ENCODE data around the gene ACOT13. TPM values are rescaled to one million over a fixed set of nuclear protein-coding genes. Genes with fewer than 3 reads are reported as not detected.

ACOT13 gene
- total RNA-seq, 4 donors from 2014 or later: 5.6 to 16.8 (median 11.2) TPM

- H3K4me3 ChIP-seq: no peak overlapping the region
- intact Hi-C loops (cut with DNase I; ENCODE audit: low total_unique reads): no loop called here
- no peak overlapping the region for H3K27ac ChIP-seq
- H3K9me3 ChIP-seq: no peaks in the 10 kb centered on the region
- peaks cover 0 to 3% (median 0%) of the 10 kb centered on the region in 4 donors for H3K4me1 ChIP-seq
- no peak for TF ChIP-seq POLR2AphosphoS5 (IDR thresholded peaks at IDR 0.05)
- TF ChIP-seq CTCF (IDR thresholded peaks at IDR 0.05): no peak
- no peak for TF ChIP-seq EP300 (IDR thresholded peaks at IDR 0.05; ENCODE audit: low read depth)
- no peak for TF ChIP-seq POLR2A (IDR thresholded peaks at IDR 0.05)
- no peak for DNase-seq
- no peaks in the 10 kb centered on the region for H3K27me3 ChIP-seq
- 93 to 94% methylated on average over 2 of the region's 2 CpGs for WGBS, 2 donors (ENCODE audit: low coverage in 1 of 2)
- in situ Hi-C loops (cut with MboI; ENCODE audit: low pct_ligation_motif_present in 1 of 4, low pct_unique_long_range_greater_than_20kb in 1 of 4, low sequenced_read_pairs in 3 of 4): loop anchor here in 3 of 4 donors (5.0 to 25.0 kb wide), 3 partner anchors 114 to 259 kb away; no protein-coding TSS in a partner anchor
- H3K36me3 ChIP-seq: peaks cover 0 to 5% (median under 1%) of the 10 kb centered on the region in 4 donors
Measured at GRCh38 chr6:24696097-24696496, 29.2 kb downstream of the ACOT13 start.

GRCh38 chr6:24699521-24700359 is 32.9 kb downstream of the ACOT13 start:
- Histone ChIP-seq H3K36me3 (peaks cover 0 to 34% (median 8%) of the 10 kb centered on the region in 4 donors), H3K4me3 (no peak overlapping the region), H3K4me1 (peaks cover 0 to 3% (median 0%) of the 10 kb centered on the region in 4 donors), H3K27ac (no peak overlapping the region), H3K9me3 (no peaks in the 10 kb centered on the region), H3K27me3 (no peaks in the 10 kb centered on the region)
- 45 to 58% methylated on average over 3 of the region's 3 CpGs for WGBS, 2 donors (ENCODE audit: low coverage in 1 of 2)
- intact Hi-C loops (cut with DNase I; ENCODE audit: low total_unique reads) (no loop called here), in situ Hi-C loops (cut with MboI; ENCODE audit: low pct_ligation_motif_present in 1 of 4, low pct_unique_long_range_greater_than_20kb in 1 of 4, low sequenced_read_pairs in 3 of 4) (loop anchor here (5.0 to 25.0 kb wide), 4 partner anchors 75 to 262 kb away; partner anchors contain the start of gene GMNN (in 1 of the 4))
- TF ChIP-seq EP300 (IDR thresholded peaks at IDR 0.05; ENCODE audit: low read depth): no peak
- TF ChIP-seq CTCF (IDR thresholded peaks at IDR 0.05): no peak
- no peak for TF ChIP-seq POLR2A (IDR thresholded peaks at IDR 0.05)
- no peak for DNase-seq

GRCh38 chr6:24702720-24703282 is 35.9 kb downstream of the ACOT13 start:
- Histone ChIP-seq H3K27ac (no peak overlapping the region), H3K27me3 (no peaks in the 10 kb centered on the region), H3K36me3 (peaks cover 0 to 65% (median 23%) of the 10 kb centered on the region in 4 donors), H3K9me3 (no peaks in the 10 kb centered on the region), H3K4me1 (peaks cover 0 to 4% (median 0%) of the 10 kb centered on the region in 4 donors), H3K4me3 (no peak overlapping the region)
- no peak for DNase-seq
- WGBS, 2 donors (ENCODE audit: low coverage in 1 of 2): 60 to 71% methylated on average over 1 to 4 of the region's 4 CpGs
- TF ChIP-seq CTCF (IDR thresholded peaks at IDR 0.05) (no peak), EP300 (IDR thresholded peaks at IDR 0.05; ENCODE audit: low read depth) (no peak), POLR2AphosphoS5 (IDR thresholded peaks at IDR 0.05) (no peak), POLR2A (IDR thresholded peaks at IDR 0.05) (no peak)
- in situ Hi-C loops (cut with MboI; ENCODE audit: low pct_ligation_motif_present in 1 of 4, low pct_unique_long_range_greater_than_20kb in 1 of 4, low sequenced_read_pairs in 3 of 4): loop anchor here in 1 of 4 donors (10.0 kb wide), 1 partner anchor 72 kb away; the partner anchor contains the start of gene GMNN
- intact Hi-C loops (cut with DNase I; ENCODE audit: low total_unique reads): no loop called here

- H3K27ac ChIP-seq: no peak overlapping the region
- in situ Hi-C loops (cut with MboI; ENCODE audit: low pct_ligation_motif_present in 1 of 4, low pct_unique_long_range_greater_than_20kb in 1 of 4, low sequenced_read_pairs in 3 of 4) (loop anchor here in 1 of 4 donors (10.0 kb wide), 1 partner anchor 70 kb away; the partner anchor contains the start of gene GMNN), intact Hi-C loops (cut with DNase I; ENCODE audit: low total_unique reads) (no loop called here)
- no peak for DNase-seq
- TF ChIP-seq POLR2AphosphoS5 (IDR thresholded peaks at IDR 0.05) (no peak), CTCF (IDR thresholded peaks at IDR 0.05) (no peak), POLR2A (IDR thresholded peaks at IDR 0.05) (no peak), EP300 (IDR thresholded peaks at IDR 0.05; ENCODE audit: low read depth) (no peak)
- H3K27me3 ChIP-seq: no peaks in the 10 kb centered on the region
- peaks cover 0 to 77% (median 26%) of the 10 kb centered on the region in 4 donors for H3K36me3 ChIP-seq
- H3K4me1 ChIP-seq: peaks cover 0 to 4% (median 0%) of the 10 kb centered on the region in 4 donors
- no peak overlapping the region for H3K4me3 ChIP-seq
- no peaks in the 10 kb centered on the region for H3K9me3 ChIP-seq
Measured at GRCh38 chr6:24704468-24704867, 37.6 kb downstream of the ACOT13 start.
